H9 (cell line): ENCODE data around the gene PPP2R2B. TPM values are rescaled to one million over a fixed set of nuclear protein-coding genes. Genes with fewer than 3 reads are reported as not detected.

Experiments
- DNase-seq: peaks from one replicate; pipeline ENCODE4 v3.0.0-alpha.2; 2017
- H2AFZ ChIP-seq: one replicate; pipeline ENCODE4 v1.6.1; 2013; ENCODE audit warnings: mild to moderate bottlenecking, low read length, control low read depth, moderate library complexity
- H2AK5ac ChIP-seq: 2 replicates; pipeline ENCODE4 v1.6.1; 2013; ENCODE audit warnings: low read length, control low read depth, mixed read lengths; ENCODE audit not compliant: insufficient read length
- H2BK120ac ChIP-seq: one replicate; pipeline ENCODE4 v1.6.1; 2013; ENCODE audit warnings: low read depth, mild to moderate bottlenecking, low read length, control low read depth, inconsistent platforms; ENCODE audit not compliant: poor library complexity, severe bottlenecking
- H2BK12ac ChIP-seq: 2 replicates; pipeline ENCODE4 v1.6.1; 2013; ENCODE audit warnings: low read length, control low read depth, mixed read lengths, low read depth; ENCODE audit not compliant: insufficient read length
- H2BK15ac ChIP-seq: 2 replicates; pipeline ENCODE4 v1.6.1; 2013; ENCODE audit warnings: low read depth, low read length, control low read depth
- H2BK20ac ChIP-seq: one replicate; pipeline ENCODE4 v1.6.1; 2013; ENCODE audit warnings: low read depth, mild to moderate bottlenecking, low read length, control low read depth, inconsistent platforms; ENCODE audit not compliant: poor library complexity, severe bottlenecking
- H2BK5ac ChIP-seq: 2 replicates; pipeline ENCODE4 v1.6.1; 2013; ENCODE audit warnings: low read length, control low read depth, mixed read lengths; ENCODE audit not compliant: insufficient read length
- H3K14ac ChIP-seq: 2 replicates; pipeline ENCODE4 v1.6.1; 2013; ENCODE audit warnings: low read length, control low read depth; ENCODE audit not compliant: insufficient read depth
- H3K18ac ChIP-seq: 2 replicates; pipeline ENCODE4 v1.6.1; 2013; ENCODE audit warnings: low read depth, mild to moderate bottlenecking, mixed read lengths, low read length, control low read depth; ENCODE audit not compliant: insufficient read length
- H3K23ac ChIP-seq: 2 replicates; pipeline ENCODE4 v1.6.1; 2013; ENCODE audit warnings: low read length, control low read depth, mixed read lengths, low read depth; ENCODE audit not compliant: insufficient read length
- H3K23me2 ChIP-seq: 2 replicates; pipeline ENCODE4 v1.6.1; 2013; ENCODE audit warnings: low read depth, mild to moderate bottlenecking, mixed read lengths, low read length, control low read depth; ENCODE audit not compliant: insufficient read length, poor library complexity, severe bottlenecking
- H3K27ac ChIP-seq: 2 replicates; pipeline ENCODE4 v1.5.1; 2013; ENCODE audit warnings: low read length, control low read depth, mixed read lengths, low read depth; ENCODE audit not compliant: insufficient read length
- H3K27me3 ChIP-seq: 2 replicates; pipeline ENCODE4 v1.6.1; 2013; ENCODE audit warnings: low read length, control low read depth, inconsistent platforms; ENCODE audit not compliant: insufficient read depth
- H3K4ac ChIP-seq: 2 replicates; pipeline ENCODE4 v1.6.1; 2013; ENCODE audit warnings: low read depth, mild to moderate bottlenecking, control low read depth, inconsistent platforms, low read length, moderate library complexity
- H3K4me1 ChIP-seq: 2 replicates; pipeline ENCODE4 v1.6.1; 2013; ENCODE audit warnings: low read length, control low read depth, inconsistent platforms; ENCODE audit not compliant: insufficient read depth
- H3K4me2 ChIP-seq: 2 replicates; pipeline ENCODE4 v1.6.1; 2013; ENCODE audit warnings: low read length, control low read depth, mixed read lengths; ENCODE audit not compliant: insufficient read length, insufficient read depth
- H3K56ac ChIP-seq: 2 replicates; pipeline ENCODE4 v1.6.1; 2013; ENCODE audit warnings: low read depth, mild to moderate bottlenecking, mixed read lengths, low read length, control low read depth; ENCODE audit not compliant: insufficient read length
- H3K79me1 ChIP-seq: 2 replicates; pipeline ENCODE4 v1.6.1; 2013; ENCODE audit warnings: low read depth, mild to moderate bottlenecking, moderate library complexity, low read length, control low read depth, inconsistent platforms; ENCODE audit not compliant: insufficient read depth, poor library complexity, severe bottlenecking
- H3K79me2 ChIP-seq: 2 replicates; pipeline ENCODE4 v1.6.1; 2013; ENCODE audit warnings: low read length, control low read depth, inconsistent platforms; ENCODE audit not compliant: insufficient read depth
- H3K9ac ChIP-seq: 2 replicates; pipeline ENCODE4 v1.6.1; 2013; ENCODE audit warnings: low read length, control low read depth, mixed read lengths; ENCODE audit not compliant: insufficient read length; ENCODE audit errors: extremely low read depth
- H3K9me3 ChIP-seq: one replicate; pipeline ENCODE4 v1.6.1; 2013; ENCODE audit warnings: low read depth, low read length, inconsistent platforms; ENCODE audit not compliant: control insufficient read depth
- H3T11ph ChIP-seq: one replicate; pipeline ENCODE4 v1.6.1; 2013; ENCODE audit warnings: mild to moderate bottlenecking, low read length, control low read depth, inconsistent platforms
- H4K20me1 ChIP-seq: one replicate; pipeline ENCODE4 v1.6.1; 2013; ENCODE audit not compliant: control insufficient read depth, insufficient read length, insufficient read depth
- H4K5ac ChIP-seq: 2 replicates; pipeline ENCODE4 v1.6.1; 2013; ENCODE audit warnings: low read depth, mild to moderate bottlenecking, mixed read lengths, low read length, control low read depth; ENCODE audit not compliant: insufficient read length
- H4K8ac ChIP-seq: replicated peaks from 2 replicates; pipeline ENCODE4 v1.6.1; 2013; ENCODE audit warnings: low read length, control low read depth, mixed read lengths, low read depth; ENCODE audit not compliant: insufficient read length
- H4K91ac ChIP-seq: 2 replicates; pipeline ENCODE4 v1.6.1; 2013; ENCODE audit warnings: low read depth, mild to moderate bottlenecking, moderate library complexity, mixed read lengths, low read length, control low read depth; ENCODE audit not compliant: insufficient read length
- H3K27ac Mint-ChIP-seq, 3 experiments: 2 replicates in 2 of 3; 3 replicates in 1 of 3; pipeline ENCODE4 v1.8.0; 2020 to 2021; ENCODE audit warnings: mixed read lengths in 3 of 3, mild to moderate bottlenecking in 1 of 3, moderate library complexity in 1 of 3
- H3K27me3 Mint-ChIP-seq: 2 replicates; pipeline ENCODE4 v1.8.0; 2021; ENCODE audit warnings: low read depth, mild to moderate bottlenecking, moderate library complexity, mixed read lengths
- H3K36me3 Mint-ChIP-seq, 3 experiments: 2 replicates in 2 of 3; 3 replicates in 1 of 3; pipeline ENCODE4 v1.8.0; 2020 to 2021; ENCODE audit warnings: low read depth in 3 of 3, mixed read lengths in 3 of 3; ENCODE audit not compliant: insufficient read depth in 1 of 3
- H3K4me1 Mint-ChIP-seq, 2 experiments: 2 replicates each; pipeline ENCODE4 v1.8.0; 2020; ENCODE audit warnings: mixed read lengths in 2 of 2
- H3K4me3 Mint-ChIP-seq, 2 experiments: 2 replicates in 1 of 2; 3 replicates in 1 of 2; pipeline ENCODE4 v1.8.0; 2020 to 2021; ENCODE audit warnings: mild to moderate bottlenecking in 2 of 2, mixed read lengths in 2 of 2, moderate library complexity in 1 of 2
- H3K9me3 Mint-ChIP-seq, 2 experiments: 2 replicates in 1 of 2; 3 replicates in 1 of 2; pipeline ENCODE4 v1.8.0; 2020; ENCODE audit warnings: mild to moderate bottlenecking in 2 of 2, mixed read lengths in 2 of 2, moderate library complexity in 1 of 2
- WGBS: extraction: QIAGEN DNeasy Blood & Tissue Kit; methylation state at CpG from one replicate; pipeline ENCODE4 v1.1.7; 2013; ENCODE audit warnings: missing lambda C conversion rate, low lambda C conversion rate, mixed read lengths; ENCODE audit not compliant: insufficient read length; ENCODE audit errors: extremely low coverage; 5-methylcytosine and 5-hydroxymethylcytosine counted together
- total RNA-seq: library from RNA; stranded (reverse); gene quantifications from 2 replicates; pipeline ENCODE4 v1.2.1, GENCODE V29; 2021
- TF ChIP-seq, protein P1 (sequence below): fragments of 200-600 bp; sonication (generic); conservative IDR thresholded peaks from 3 replicates; pipeline ENCODE4 v1.8.0; 2021; ENCODE audit warnings: antibody characterized with exemption, mild to moderate bottlenecking

The PPP2R2B gene
- total RNA-seq, 1 experiment from 2014 or later: 14.3 TPM

DNA sequence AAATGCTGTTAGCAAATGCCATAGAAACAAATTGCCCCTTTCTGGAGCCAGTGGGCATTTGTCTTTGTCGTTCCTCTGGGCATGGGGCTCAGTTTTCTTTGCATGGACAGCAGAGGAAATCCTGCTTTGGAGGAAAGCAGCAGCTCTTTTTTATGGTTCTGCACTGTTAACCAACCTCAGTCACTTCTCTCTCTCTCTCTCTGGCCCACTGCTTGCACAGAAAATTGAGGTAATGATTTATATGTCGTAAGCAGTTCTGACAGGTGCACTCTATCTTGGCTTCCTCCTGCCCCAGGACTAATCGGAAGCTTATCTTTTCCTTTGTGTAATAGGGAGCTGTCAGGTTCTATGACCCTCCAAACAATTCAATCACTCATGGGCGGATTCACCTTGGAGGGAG lies 202.9 kb downstream of the PPP2R2B start:
- Histone ChIP-seq H2AK5ac (no peak overlapping the region), H4K8ac (no peak overlapping the region), H3K14ac (no peak overlapping the region), H4K91ac (no peak overlapping the region), H3K4me1 (peaks cover 10% of the 10 kb centered on the region; the same call in 1 of the 2 replicates), H3K23me2 (no peaks in the 10 kb centered on the region), H2BK120ac (no peak overlapping the region), H4K5ac (no peak overlapping the region), H3K27ac (no peak overlapping the region), H3K4ac (no peak overlapping the region), H3K79me1 (no peaks in the 10 kb centered on the region), H2BK20ac (no peak overlapping the region), H3T11ph (no peak overlapping the region), H3K27me3 (no peaks in the 10 kb centered on the region), H2BK5ac (no peak overlapping the region), H3K9me3 (no peaks in the 10 kb centered on the region), H3K56ac (no peak overlapping the region), H3K18ac (no peak overlapping the region), H3K79me2 (no peaks in the 10 kb centered on the region), H2AFZ (no peak overlapping the region), H2BK12ac (no peak overlapping the region), H3K4me2 (no peak overlapping the region), H3K23ac (no peak overlapping the region), H4K20me1 (no peaks in the 10 kb centered on the region), H2BK15ac (no peak overlapping the region), H3K9ac (no peak overlapping the region)
- H3K4me3 Mint-ChIP-seq: no peak overlapping the region
- peaks cover 17 to 18% of the 10 kb centered on the region in 2 experiments for H3K4me1 Mint-ChIP-seq
- no peak for DNase-seq
- peaks cover 1 to 2% of the 10 kb centered on the region in 2 experiments; a peak in 1 of 5 replicates for H3K9me3 Mint-ChIP-seq
- no peaks in the 10 kb centered on the region; the same call in 1 of the 2 replicates for H3K27me3 Mint-ChIP-seq
- TF ChIP-seq, protein P1, sequence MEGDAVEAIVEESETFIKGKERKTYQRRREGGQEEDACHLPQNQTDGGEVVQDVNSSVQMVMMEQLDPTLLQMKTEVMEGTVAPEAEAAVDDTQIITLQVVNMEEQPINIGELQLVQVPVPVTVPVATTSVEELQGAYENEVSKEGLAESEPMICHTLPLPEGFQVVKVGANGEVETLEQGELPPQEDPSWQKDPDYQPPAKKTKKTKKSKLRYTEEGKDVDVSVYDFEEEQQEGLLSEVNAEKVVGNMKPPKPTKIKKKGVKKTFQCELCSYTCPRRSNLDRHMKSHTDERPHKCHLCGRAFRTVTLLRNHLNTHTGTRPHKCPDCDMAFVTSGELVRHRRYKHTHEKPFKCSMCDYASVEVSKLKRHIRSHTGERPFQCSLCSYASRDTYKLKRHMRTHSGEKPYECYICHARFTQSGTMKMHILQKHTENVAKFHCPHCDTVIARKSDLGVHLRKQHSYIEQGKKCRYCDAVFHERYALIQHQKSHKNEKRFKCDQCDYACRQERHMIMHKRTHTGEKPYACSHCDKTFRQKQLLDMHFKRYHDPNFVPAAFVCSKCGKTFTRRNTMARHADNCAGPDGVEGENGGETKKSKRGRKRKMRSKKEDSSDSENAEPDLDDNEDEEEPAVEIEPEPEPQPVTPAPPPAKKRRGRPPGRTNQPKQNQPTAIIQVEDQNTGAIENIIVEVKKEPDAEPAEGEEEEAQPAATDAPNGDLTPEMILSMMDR: no peak
- H3K36me3 Mint-ChIP-seq: peaks cover 0 to 2% (median 0%) of the 10 kb centered on the region in 3 experiments; a peak in 4 of 7 replicates
- peak overlapping the region in 1 of 3 experiments; percentile 23; a peak in 2 of 7 replicates for H3K27ac Mint-ChIP-seq
- no CpG with 5 or more reads among the region's 4 CpGs for WGBS
